H1 (cell line): ENCODE data around the gene MEP1B. TPM values are rescaled to one million over a fixed set of nuclear protein-coding genes. Genes with fewer than 3 reads are reported as not detected.

Experiments used
- EGR1 ChIP-seq: IDR thresholded peaks from 2 replicates; pipeline ENCODE4 v1.6.1; 2011; ENCODE audit warnings: low read depth, low read length, borderline replicate concordance
- NANOG ChIP-seq: IDR thresholded peaks from 2 replicates; pipeline ENCODE4 v1.6.1; 2011; ENCODE audit warnings: low read length, low read depth, mild to moderate bottlenecking, inconsistent platforms; ENCODE audit not compliant: insufficient read depth, poor library complexity, severe bottlenecking
- POLR2AphosphoS5 ChIP-seq: IDR thresholded peaks from 2 replicates; pipeline ENCODE4 v1.6.1; 2011; ENCODE audit warnings: low read depth, low read length
- RXRA ChIP-seq: IDR thresholded peaks from 2 replicates; pipeline ENCODE4 v1.6.1; 2011; ENCODE audit warnings: low read depth, mild to moderate bottlenecking, low read length, moderate library complexity; ENCODE audit not compliant: insufficient read depth
- TEAD4 ChIP-seq: IDR thresholded peaks from 2 replicates; pipeline ENCODE4 v1.6.1; 2012; ENCODE audit warnings: low read depth, low read length, inconsistent platforms, mixed read lengths
- polyA plus RNA-seq, 7 experiments: library from polyadenylated mRNA; depleted of rRNA in 3 of 7; stranded (reverse) in 5 of 7; unstranded in 2 of 7; fragments of >200 nt in 5 of 7; fragments of 200-250 nt in 2 of 7; gene quantifications; 1 replicate in 5 of 7; 2 replicates in 1 of 7; 4 replicates in 1 of 7; pipeline versions ENCODE4 v1.2.1 to v1.2.3, GENCODE V29; 2011 to 2013; ENCODE audit warnings: missing spikeins in 2 of 7, mixed read lengths in 2 of 7
- total RNA-seq: library from RNA; stranded (reverse); fragmentation: NEBNext Ultra II Directional; extraction: Animal tissue kit (Norgen Biotek cat#: 25700); gene quantifications from 2 replicates; pipeline ENCODE4 v1.2.1, GENCODE V29; 2021
- TF ChIP-seq, protein P1 (sequence below): fragments of 300-600 bp; sonication (generic); IDR thresholded peaks from 2 replicates; pipeline ENCODE4 v1.7.1; 2012; ENCODE audit warnings: low read length, moderate library complexity, mild to moderate bottlenecking, inconsistent platforms; ENCODE audit not compliant: insufficient replicate concordance
- TF ChIP-seq, protein P2 (sequence below): IDR thresholded peaks from 2 replicates; pipeline ENCODE4 v1.6.1; 2012; ENCODE audit warnings: low read length, inconsistent platforms

Gene MEP1B
- total and polyA plus RNA-seq, 2 of the 8 experiments (the other 6 are each of a cell fraction or from before 2014, with no cell fraction given), result not detected

DNA sequence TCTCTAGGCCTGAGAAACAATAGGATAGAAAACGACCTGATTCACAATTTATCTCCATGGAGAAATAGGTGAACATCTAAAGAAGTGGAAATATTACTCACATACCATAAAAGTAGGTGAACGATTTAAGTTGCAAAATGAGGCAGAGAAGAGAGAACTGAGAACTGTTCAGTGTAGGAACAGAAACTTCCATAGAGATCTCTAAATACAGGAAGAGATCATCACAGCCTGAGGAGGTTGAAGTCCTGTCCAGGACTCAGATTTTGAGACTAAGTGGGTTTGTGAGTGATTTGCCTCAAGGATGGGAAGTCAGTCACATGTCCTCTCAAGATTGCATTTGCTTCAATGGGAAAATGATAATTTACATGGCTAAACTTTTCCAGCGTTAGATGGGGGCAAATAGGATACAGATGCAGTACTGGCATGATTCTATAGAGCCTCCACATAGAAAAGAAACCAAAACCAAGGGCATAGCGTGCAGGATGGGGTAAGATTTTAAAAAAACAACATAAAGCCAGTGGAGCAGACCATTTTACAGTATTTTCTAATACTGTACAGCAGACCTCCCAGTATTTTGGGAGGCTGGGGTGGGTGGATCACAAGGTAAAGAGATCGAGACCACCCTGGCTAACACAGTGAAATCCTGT lies 68.8 kb downstream of the MEP1B start (continued):
- TF ChIP-seq, protein P1, sequence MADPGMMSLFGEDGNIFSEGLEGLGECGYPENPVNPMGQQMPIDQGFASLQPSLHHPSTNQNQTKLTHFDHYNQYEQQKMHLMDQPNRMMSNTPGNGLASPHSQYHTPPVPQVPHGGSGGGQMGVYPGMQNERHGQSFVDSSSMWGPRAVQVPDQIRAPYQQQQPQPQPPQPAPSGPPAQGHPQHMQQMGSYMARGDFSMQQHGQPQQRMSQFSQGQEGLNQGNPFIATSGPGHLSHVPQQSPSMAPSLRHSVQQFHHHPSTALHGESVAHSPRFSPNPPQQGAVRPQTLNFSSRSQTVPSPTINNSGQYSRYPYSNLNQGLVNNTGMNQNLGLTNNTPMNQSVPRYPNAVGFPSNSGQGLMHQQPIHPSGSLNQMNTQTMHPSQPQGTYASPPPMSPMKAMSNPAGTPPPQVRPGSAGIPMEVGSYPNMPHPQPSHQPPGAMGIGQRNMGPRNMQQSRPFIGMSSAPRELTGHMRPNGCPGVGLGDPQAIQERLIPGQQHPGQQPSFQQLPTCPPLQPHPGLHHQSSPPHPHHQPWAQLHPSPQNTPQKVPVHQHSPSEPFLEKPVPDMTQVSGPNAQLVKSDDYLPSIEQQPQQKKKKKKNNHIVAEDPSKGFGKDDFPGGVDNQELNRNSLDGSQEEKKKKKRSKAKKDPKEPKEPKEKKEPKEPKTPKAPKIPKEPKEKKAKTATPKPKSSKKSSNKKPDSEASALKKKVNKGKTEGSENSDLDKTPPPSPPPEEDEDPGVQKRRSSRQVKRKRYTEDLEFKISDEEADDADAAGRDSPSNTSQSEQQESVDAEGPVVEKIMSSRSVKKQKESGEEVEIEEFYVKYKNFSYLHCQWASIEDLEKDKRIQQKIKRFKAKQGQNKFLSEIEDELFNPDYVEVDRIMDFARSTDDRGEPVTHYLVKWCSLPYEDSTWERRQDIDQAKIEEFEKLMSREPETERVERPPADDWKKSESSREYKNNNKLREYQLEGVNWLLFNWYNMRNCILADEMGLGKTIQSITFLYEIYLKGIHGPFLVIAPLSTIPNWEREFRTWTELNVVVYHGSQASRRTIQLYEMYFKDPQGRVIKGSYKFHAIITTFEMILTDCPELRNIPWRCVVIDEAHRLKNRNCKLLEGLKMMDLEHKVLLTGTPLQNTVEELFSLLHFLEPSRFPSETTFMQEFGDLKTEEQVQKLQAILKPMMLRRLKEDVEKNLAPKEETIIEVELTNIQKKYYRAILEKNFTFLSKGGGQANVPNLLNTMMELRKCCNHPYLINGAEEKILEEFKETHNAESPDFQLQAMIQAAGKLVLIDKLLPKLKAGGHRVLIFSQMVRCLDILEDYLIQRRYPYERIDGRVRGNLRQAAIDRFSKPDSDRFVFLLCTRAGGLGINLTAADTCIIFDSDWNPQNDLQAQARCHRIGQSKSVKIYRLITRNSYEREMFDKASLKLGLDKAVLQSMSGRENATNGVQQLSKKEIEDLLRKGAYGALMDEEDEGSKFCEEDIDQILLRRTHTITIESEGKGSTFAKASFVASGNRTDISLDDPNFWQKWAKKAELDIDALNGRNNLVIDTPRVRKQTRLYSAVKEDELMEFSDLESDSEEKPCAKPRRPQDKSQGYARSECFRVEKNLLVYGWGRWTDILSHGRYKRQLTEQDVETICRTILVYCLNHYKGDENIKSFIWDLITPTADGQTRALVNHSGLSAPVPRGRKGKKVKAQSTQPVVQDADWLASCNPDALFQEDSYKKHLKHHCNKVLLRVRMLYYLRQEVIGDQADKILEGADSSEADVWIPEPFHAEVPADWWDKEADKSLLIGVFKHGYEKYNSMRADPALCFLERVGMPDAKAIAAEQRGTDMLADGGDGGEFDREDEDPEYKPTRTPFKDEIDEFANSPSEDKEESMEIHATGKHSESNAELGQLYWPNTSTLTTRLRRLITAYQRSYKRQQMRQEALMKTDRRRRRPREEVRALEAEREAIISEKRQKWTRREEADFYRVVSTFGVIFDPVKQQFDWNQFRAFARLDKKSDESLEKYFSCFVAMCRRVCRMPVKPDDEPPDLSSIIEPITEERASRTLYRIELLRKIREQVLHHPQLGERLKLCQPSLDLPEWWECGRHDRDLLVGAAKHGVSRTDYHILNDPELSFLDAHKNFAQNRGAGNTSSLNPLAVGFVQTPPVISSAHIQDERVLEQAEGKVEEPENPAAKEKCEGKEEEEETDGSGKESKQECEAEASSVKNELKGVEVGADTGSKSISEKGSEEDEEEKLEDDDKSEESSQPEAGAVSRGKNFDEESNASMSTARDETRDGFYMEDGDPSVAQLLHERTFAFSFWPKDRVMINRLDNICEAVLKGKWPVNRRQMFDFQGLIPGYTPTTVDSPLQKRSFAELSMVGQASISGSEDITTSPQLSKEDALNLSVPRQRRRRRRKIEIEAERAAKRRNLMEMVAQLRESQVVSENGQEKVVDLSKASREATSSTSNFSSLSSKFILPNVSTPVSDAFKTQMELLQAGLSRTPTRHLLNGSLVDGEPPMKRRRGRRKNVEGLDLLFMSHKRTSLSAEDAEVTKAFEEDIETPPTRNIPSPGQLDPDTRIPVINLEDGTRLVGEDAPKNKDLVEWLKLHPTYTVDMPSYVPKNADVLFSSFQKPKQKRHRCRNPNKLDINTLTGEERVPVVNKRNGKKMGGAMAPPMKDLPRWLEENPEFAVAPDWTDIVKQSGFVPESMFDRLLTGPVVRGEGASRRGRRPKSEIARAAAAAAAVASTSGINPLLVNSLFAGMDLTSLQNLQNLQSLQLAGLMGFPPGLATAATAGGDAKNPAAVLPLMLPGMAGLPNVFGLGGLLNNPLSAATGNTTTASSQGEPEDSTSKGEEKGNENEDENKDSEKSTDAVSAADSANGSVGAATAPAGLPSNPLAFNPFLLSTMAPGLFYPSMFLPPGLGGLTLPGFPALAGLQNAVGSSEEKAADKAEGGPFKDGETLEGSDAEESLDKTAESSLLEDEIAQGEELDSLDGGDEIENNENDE, result no peak
- TF ChIP-seq RXRA (no peak), NANOG (no peak), TEAD4 (no peak), POLR2AphosphoS5 (no peak), EGR1 (no peak)
- TF ChIP-seq, protein P2, sequence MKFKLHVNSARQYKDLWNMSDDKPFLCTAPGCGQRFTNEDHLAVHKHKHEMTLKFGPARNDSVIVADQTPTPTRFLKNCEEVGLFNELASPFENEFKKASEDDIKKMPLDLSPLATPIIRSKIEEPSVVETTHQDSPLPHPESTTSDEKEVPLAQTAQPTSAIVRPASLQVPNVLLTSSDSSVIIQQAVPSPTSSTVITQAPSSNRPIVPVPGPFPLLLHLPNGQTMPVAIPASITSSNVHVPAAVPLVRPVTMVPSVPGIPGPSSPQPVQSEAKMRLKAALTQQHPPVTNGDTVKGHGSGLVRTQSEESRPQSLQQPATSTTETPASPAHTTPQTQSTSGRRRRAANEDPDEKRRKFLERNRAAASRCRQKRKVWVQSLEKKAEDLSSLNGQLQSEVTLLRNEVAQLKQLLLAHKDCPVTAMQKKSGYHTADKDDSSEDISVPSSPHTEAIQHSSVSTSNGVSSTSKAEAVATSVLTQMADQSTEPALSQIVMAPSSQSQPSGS, result no peak
- TF ChIP-seq, all 59 proteins: peak for 0
